MM.1S (cell line): ENCODE data around the gene KDM4B.

Experiments used
- DNase-seq: peaks from one replicate; pipeline ENCODE4 v3.0.0-alpha.2; 2015
- H2AFZ ChIP-seq: fragments of 300-600 bp; sonication (generic); 2 replicates; pipeline ENCODE4 v1.6.0; 2016; ENCODE audit warnings: antibody characterized with exemption, low read length
- H3F3A ChIP-seq: fragments of 300-600 bp; sonication (generic); 2 replicates; pipeline ENCODE4 v1.6.1; 2016; ENCODE audit warnings: mild to moderate bottlenecking, antibody characterized with exemption, low read length, moderate library complexity, mixed read lengths; ENCODE audit not compliant: insufficient read depth
- H3K27ac ChIP-seq: fragments of 300-600 bp; sonication (generic); 2 replicates; pipeline ENCODE4 v1.5.1; 2016; ENCODE audit warnings: mild to moderate bottlenecking, low read length
- H3K27me3 ChIP-seq: fragments of 300-600 bp; sonication (generic); replicated peaks from 2 replicates; pipeline ENCODE4 v1.6.0; 2016; ENCODE audit warnings: low read length; ENCODE audit not compliant: insufficient read depth
- H3K36me3 ChIP-seq: fragments of 300-600 bp; sonication (generic); replicated peaks from 2 replicates; pipeline ENCODE4 v1.6.1; 2016; ENCODE audit warnings: mild to moderate bottlenecking, low read length, mixed read lengths; ENCODE audit not compliant: insufficient read depth
- H3K4me1 ChIP-seq: fragments of 300-600 bp; sonication (generic); 2 replicates; pipeline ENCODE4 v1.6.1; 2016; ENCODE audit warnings: low read length, mixed read lengths
- H3K4me2 ChIP-seq: fragments of 300-600 bp; sonication (generic); 2 replicates; pipeline ENCODE4 v1.6.0; 2016; ENCODE audit warnings: low read depth, low read length
- H3K4me3 ChIP-seq: fragments of 300-600 bp; sonication (generic); 2 replicates; pipeline ENCODE4 v1.5.1; 2016; ENCODE audit warnings: low read length, mixed read lengths
- H3K79me2 ChIP-seq: fragments of 300-600 bp; sonication (generic); 2 replicates; pipeline ENCODE4 v1.6.1; 2016; ENCODE audit warnings: mixed run types, low read length, mixed read lengths
- H3K9ac ChIP-seq: fragments of 300-600 bp; sonication (generic); 2 replicates; pipeline ENCODE4 v1.6.1; 2016; ENCODE audit warnings: low read length, mixed read lengths
- H3K9me2 ChIP-seq: fragments of 300-600 bp; sonication (generic); replicated peaks from 2 replicates; pipeline ENCODE4 v1.6.1; 2016; ENCODE audit warnings: mild to moderate bottlenecking, low read length, mixed read lengths; ENCODE audit not compliant: insufficient read depth
- H3K9me3 ChIP-seq: fragments of 300-600 bp; sonication (generic); replicated peaks from 2 replicates; pipeline ENCODE4 v1.6.1; 2016; ENCODE audit warnings: mild to moderate bottlenecking, low read length, mixed read lengths; ENCODE audit not compliant: insufficient read depth
- H4K20me1 ChIP-seq: fragments of 300-600 bp; sonication (generic); 2 replicates; pipeline ENCODE4 v1.6.1; 2016; ENCODE audit warnings: mild to moderate bottlenecking, low read length, moderate library complexity, mixed read lengths; ENCODE audit not compliant: insufficient read depth
- EZH2 ChIP-seq: fragments of 300-600 bp; sonication (generic); optimal IDR thresholded peaks from 2 replicates; pipeline ENCODE3; 2017; ENCODE audit warnings: low read depth, mild to moderate bottlenecking, antibody characterized with exemption, low read length, mixed read lengths
- EZH2phosphoT487 ChIP-seq: fragments of 300-600 bp; sonication (generic); IDR thresholded peaks from 2 replicates; pipeline ENCODE4 v1.6.1; 2018; ENCODE audit warnings: antibody characterized with exemption, low read length
- TF ChIP-seq, protein P1 (sequence below): fragments of 300-600 bp; sonication (generic); IDR thresholded peaks from 2 replicates; pipeline ENCODE4 v1.5.1; 2016; ENCODE audit warnings: antibody characterized with exemption, low read length, mixed read lengths

The KDM4B gene

DNA sequence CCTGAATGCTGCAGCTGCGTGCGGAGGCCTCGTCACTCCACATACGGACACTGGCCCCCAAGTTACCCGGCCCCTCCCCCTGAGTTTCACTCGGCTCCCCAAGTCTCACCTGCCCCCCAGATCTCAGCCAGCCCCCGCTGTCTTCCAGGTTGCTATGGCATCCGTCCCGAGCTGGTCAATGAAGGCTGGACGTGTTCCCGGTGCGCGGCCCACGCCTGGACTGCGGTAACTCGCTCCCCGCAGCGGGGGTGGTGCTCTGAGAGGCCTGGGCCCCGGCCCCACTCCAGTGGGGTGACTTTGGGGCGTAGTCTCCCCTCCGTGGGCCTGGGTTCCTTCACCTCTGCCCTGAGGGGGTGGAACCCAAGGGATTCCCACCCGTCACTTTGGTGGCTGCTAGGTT is 168.2 kb downstream of the KDM4B start:
- H3K4me2 ChIP-seq: no peak overlapping the region
- DNase-seq: no peak
- no peaks in the 10 kb centered on the region for H3K4me1 ChIP-seq
- TF ChIP-seq EZH2: no peak
- TF ChIP-seq, protein P1, sequence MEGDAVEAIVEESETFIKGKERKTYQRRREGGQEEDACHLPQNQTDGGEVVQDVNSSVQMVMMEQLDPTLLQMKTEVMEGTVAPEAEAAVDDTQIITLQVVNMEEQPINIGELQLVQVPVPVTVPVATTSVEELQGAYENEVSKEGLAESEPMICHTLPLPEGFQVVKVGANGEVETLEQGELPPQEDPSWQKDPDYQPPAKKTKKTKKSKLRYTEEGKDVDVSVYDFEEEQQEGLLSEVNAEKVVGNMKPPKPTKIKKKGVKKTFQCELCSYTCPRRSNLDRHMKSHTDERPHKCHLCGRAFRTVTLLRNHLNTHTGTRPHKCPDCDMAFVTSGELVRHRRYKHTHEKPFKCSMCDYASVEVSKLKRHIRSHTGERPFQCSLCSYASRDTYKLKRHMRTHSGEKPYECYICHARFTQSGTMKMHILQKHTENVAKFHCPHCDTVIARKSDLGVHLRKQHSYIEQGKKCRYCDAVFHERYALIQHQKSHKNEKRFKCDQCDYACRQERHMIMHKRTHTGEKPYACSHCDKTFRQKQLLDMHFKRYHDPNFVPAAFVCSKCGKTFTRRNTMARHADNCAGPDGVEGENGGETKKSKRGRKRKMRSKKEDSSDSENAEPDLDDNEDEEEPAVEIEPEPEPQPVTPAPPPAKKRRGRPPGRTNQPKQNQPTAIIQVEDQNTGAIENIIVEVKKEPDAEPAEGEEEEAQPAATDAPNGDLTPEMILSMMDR: no peak
- TF ChIP-seq EZH2phosphoT487: no peak
- no peaks in the 10 kb centered on the region for H4K20me1 ChIP-seq
- H3K9me2 ChIP-seq: no peaks in the 10 kb centered on the region
- H3K27me3 ChIP-seq: no peaks in the 10 kb centered on the region
- H3K79me2 ChIP-seq: no peaks in the 10 kb centered on the region
- H3K27ac ChIP-seq: no peak overlapping the region
- H3F3A ChIP-seq: no peaks in the 10 kb centered on the region
- H3K9me3 ChIP-seq: no peaks in the 10 kb centered on the region
- no peak overlapping the region for H2AFZ ChIP-seq
- no peaks in the 10 kb centered on the region for H3K36me3 ChIP-seq
- H3K9ac ChIP-seq: no peak overlapping the region
- no peak overlapping the region for H3K4me3 ChIP-seq

- no peak for DNase-seq
- no peak overlapping the region for H2AFZ ChIP-seq
Observed at GRCh38 chr19:5137571-5138124, 168.7 kb downstream of the KDM4B start.

GRCh38 chr19:5138606-5139582 is 170.0 kb downstream of the KDM4B start:
- Histone ChIP-seq H3K9ac (no peak overlapping the region), H3K9me3 (no peaks in the 10 kb centered on the region), H3K4me2 (no peak overlapping the region), H4K20me1 (no peaks in the 10 kb centered on the region), H3K36me3 (no peaks in the 10 kb centered on the region), H3K27ac (no peak overlapping the region), H3K9me2 (no peaks in the 10 kb centered on the region), H3K27me3 (no peaks in the 10 kb centered on the region), H3K4me1 (no peaks in the 10 kb centered on the region), H3F3A (no peaks in the 10 kb centered on the region), H3K4me3 (no peak overlapping the region), H2AFZ (no peak overlapping the region), H3K79me2 (no peaks in the 10 kb centered on the region)
- TF ChIP-seq EZH2phosphoT487 (no peak), EZH2 (no peak)
- TF ChIP-seq, protein P1: no peak
- DNase-seq: no peak

More at GRCh38 chr19:5137571-5138124, 168.7 kb downstream of the KDM4B start:
- Histone ChIP-seq H4K20me1 (no peaks in the 10 kb centered on the region), H3K9ac (no peak overlapping the region), H3K36me3 (no peaks in the 10 kb centered on the region), H3K27me3 (no peaks in the 10 kb centered on the region), H3K9me2 (no peaks in the 10 kb centered on the region), H3K4me2 (no peak overlapping the region), H3K4me3 (no peak overlapping the region), H3K4me1 (no peaks in the 10 kb centered on the region), H3F3A (no peaks in the 10 kb centered on the region), H3K9me3 (no peaks in the 10 kb centered on the region), H3K79me2 (no peaks in the 10 kb centered on the region), H3K27ac (no peak overlapping the region)
- TF ChIP-seq EZH2 (no peak), EZH2phosphoT487 (no peak)
- TF ChIP-seq, protein P1: no peak
